ENCODE results near the gene SUGCT. TPM values are rescaled to one million over a fixed set of nuclear protein-coding genes. Genes with fewer than 3 reads are reported as not detected.
"Not testable (repeated sequence)": the region's sequence is repeated elsewhere in the genome, so short reads cannot be mapped to it uniquely, and the experiment has no call there.

Gene SUGCT
- total and polyA plus RNA-seq, 7 donors, result 2.4 to 7.3 (median 3.2) TPM

DNA sequence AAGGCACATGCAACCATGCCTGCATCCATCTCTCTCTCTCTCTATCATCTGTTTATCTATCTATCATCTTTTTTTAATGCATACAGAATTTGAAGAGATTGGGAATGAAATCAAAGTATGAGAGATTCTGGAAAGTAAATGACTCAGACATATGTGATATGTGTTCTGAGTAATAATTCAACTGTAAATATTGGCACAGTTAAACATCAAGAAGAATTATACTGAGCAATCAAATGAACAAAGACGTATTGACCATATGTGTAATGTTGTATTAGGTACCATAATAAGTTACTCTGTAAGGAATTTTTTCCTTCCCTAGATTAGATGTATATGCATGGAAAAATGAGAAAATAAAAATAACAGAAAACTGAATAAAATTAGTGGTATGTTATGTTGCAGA, 108.3 kb downstream of the SUGCT start:
- DNase-seq (no peak), ATAC-seq (no peak)
- H3K36me3 ChIP-seq (ENCODE audit: insufficient read depth in 1 of 2, low read depth in 1 of 2), result no peaks in the 10 kb centered on the region
- H3K4me3 ChIP-seq, result no peak overlapping the region
- intact Hi-C loops (cut with DNase I), result no loop called here
- H3K27ac ChIP-seq, result no peak overlapping the region
- no peaks in the 10 kb centered on the region for H3K27me3 ChIP-seq (ENCODE audit: insufficient read depth in 3 of 3, low read length in 2 of 3)
- WGBS, 3 donors, result 85 to 92% (median 92%) methylated on average over 1 of the region's 1 CpG
- no peaks in the 10 kb centered on the region for H3K9me3 ChIP-seq
- TF ChIP-seq, protein P1, sequence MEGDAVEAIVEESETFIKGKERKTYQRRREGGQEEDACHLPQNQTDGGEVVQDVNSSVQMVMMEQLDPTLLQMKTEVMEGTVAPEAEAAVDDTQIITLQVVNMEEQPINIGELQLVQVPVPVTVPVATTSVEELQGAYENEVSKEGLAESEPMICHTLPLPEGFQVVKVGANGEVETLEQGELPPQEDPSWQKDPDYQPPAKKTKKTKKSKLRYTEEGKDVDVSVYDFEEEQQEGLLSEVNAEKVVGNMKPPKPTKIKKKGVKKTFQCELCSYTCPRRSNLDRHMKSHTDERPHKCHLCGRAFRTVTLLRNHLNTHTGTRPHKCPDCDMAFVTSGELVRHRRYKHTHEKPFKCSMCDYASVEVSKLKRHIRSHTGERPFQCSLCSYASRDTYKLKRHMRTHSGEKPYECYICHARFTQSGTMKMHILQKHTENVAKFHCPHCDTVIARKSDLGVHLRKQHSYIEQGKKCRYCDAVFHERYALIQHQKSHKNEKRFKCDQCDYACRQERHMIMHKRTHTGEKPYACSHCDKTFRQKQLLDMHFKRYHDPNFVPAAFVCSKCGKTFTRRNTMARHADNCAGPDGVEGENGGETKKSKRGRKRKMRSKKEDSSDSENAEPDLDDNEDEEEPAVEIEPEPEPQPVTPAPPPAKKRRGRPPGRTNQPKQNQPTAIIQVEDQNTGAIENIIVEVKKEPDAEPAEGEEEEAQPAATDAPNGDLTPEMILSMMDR (IDR thresholded peaks at IDR 0.05), result no peak
- no peaks in the 10 kb centered on the region for H3K4me1 ChIP-seq

DNA sequence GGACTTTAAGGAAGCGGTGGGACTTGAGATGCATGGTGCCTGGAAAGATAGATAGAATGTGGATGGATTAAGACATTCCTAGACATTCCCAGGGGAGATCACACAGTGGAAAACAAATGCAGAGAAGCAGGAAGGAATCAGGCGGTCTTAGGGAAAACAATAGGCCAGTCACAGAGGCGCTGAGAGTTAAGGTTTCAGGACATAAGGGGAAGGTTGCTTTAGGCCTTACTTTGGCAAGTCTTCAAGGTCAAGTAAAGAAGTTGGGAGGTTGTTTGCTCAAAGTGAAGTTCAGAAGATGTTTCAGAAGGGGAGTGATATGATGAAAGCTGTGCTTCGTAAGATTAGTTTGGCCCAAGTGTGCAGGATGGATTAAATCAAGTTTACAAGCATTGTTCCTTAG, 109.4 kb downstream of the SUGCT start:
- TF ChIP-seq, protein P1 (IDR thresholded peaks at IDR 0.05), result no peak
- DNase-seq, result no peak
- no peak for ATAC-seq
- no peak overlapping the region for H3K4me3 ChIP-seq
- H3K27ac ChIP-seq, result no peak overlapping the region
- intact Hi-C loops (cut with DNase I), result no loop called here
- H3K36me3 ChIP-seq (ENCODE audit: insufficient read depth in 1 of 2, low read depth in 1 of 2), result no peaks in the 10 kb centered on the region
- WGBS, 3 donors, result 68 to 79% (median 72%) methylated on average over 4 of the region's 4 CpGs
- H3K27me3 ChIP-seq (ENCODE audit: insufficient read depth in 3 of 3, low read length in 2 of 3), result no peaks in the 10 kb centered on the region
- no peaks in the 10 kb centered on the region for H3K9me3 ChIP-seq
- no peaks in the 10 kb centered on the region for H3K4me1 ChIP-seq

DNA sequence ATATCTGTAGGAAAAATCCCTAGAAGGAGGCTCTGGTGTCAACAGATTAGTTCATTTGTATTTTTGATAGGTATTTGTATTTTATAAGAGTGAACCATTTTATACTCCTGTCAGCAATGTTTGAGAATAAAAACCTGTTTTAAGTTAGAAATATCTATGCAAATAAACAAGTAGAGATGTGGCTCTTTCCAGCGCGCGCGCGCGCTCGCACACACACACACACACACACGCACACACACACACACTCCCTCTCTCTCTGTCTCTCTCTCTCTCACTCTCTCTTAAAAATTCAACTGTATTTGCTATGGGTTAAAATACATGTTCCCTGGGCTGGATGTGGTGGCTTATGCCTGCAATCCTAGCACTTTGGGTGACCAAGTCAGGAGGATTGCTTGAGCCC, 113.9 kb downstream of the SUGCT start:
- H3K4me3 ChIP-seq, result no peak overlapping the region
- no peak overlapping the region for H3K27ac ChIP-seq
- TF ChIP-seq, protein P1 (IDR thresholded peaks at IDR 0.05), result no peak
- 78 to 80% (median 78%) methylated on average over 8 of the region's 8 CpGs for WGBS, 3 donors
- DNase-seq (no peak), ATAC-seq (no peak)
- H3K36me3 ChIP-seq (ENCODE audit: insufficient read depth in 1 of 2, low read depth in 1 of 2), result no peaks in the 10 kb centered on the region
- no peaks in the 10 kb centered on the region for H3K4me1 ChIP-seq
- H3K9me3 ChIP-seq, result no peaks in the 10 kb centered on the region
- H3K27me3 ChIP-seq (ENCODE audit: insufficient read depth in 3 of 3, low read length in 2 of 3), result no peaks in the 10 kb centered on the region
- intact Hi-C loops (cut with DNase I), result no loop called here

DNA sequence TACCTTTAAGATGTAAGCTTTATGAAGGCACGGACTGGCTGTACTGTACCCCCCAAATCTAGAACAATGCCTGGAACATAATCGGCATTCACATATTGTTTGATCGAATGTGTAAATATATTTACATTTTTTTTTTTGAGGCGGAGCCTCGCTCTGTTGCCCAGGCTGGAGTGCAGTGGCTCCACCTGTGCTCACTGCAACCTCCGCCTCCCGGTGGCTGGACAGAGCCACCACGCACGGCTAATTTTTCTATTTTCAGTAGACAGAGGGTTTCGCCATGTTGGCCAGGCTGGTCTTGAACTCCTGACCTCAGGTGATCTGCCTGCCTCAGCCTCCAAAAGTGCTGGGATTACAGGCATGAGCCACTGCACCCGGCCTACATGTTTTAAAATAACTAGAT, 118.6 kb downstream of the SUGCT start:
- H3K4me1 ChIP-seq; H3K27me3 ChIP-seq (ENCODE audit: insufficient read depth in 3 of 3, low read length in 2 of 3); H3K4me3 ChIP-seq; H3K27ac ChIP-seq; H3K36me3 ChIP-seq (ENCODE audit: insufficient read depth in 1 of 2, low read depth in 1 of 2); H3K9me3 ChIP-seq; DNase-seq; ATAC-seq; intact Hi-C loops (cut with DNase I): not testable (repeated sequence)
- 90 to 93% (median 92%) methylated on average over 11 of the region's 11 CpGs for WGBS, 3 donors

DNA sequence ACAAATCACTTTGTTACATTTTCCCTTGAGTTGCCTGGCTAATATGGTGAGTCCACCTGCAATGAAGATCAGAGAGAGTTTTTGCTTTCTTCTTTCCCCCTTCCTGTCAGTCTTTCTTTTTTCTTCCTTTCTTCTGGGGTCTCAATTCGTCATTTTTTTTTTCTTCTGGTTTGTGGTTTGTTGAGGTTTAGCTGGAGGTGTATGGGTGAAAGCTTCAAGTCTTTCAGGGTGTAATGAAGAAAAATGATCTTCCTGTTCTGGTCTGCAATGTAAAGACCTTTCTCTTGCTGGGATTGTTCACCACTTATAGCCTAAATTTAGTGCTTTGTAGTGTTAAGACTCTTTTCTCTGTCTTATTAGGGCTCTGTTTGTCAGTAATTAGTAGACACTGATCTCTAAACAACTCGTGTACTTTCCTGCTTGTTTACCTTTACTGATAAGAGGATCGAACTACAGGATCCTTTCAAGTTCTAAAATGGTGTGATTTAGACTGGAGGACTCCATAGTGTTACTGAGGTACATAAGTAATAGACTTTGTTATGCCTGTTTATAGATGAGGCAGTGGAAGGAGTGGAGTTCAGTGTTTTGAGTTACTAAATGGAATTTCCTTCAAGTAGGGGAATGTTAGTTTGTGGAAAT, 129.1 kb downstream of the SUGCT start:
- no peak for ATAC-seq
- Histone ChIP-seq H3K27ac (no peak overlapping the region), H3K36me3 (ENCODE audit: insufficient read depth in 1 of 2, low read depth in 1 of 2) (no peaks in the 10 kb centered on the region), H3K4me3 (no peak overlapping the region), H3K9me3 (no peaks in the 10 kb centered on the region), H3K27me3 (ENCODE audit: insufficient read depth in 3 of 3, low read length in 2 of 3) (no peaks in the 10 kb centered on the region), H3K4me1 (no peaks in the 10 kb centered on the region)
- 46 to 55% (median 49%) methylated on average over 3 of the region's 3 CpGs for WGBS, 3 donors
- no peak for DNase-seq
- TF ChIP-seq, protein P1 (IDR thresholded peaks at IDR 0.05), result no peak
- intact Hi-C loops (cut with DNase I), result no loop called here
